Measurements from ENCODE around the gene UNC5C. TPM values are rescaled to one million over a fixed set of nuclear protein-coding genes. Genes with fewer than 3 reads are reported as not detected.

UNC5C gene
- total RNA-seq, 1 experiment from 2014 or later: not detected

DNA sequence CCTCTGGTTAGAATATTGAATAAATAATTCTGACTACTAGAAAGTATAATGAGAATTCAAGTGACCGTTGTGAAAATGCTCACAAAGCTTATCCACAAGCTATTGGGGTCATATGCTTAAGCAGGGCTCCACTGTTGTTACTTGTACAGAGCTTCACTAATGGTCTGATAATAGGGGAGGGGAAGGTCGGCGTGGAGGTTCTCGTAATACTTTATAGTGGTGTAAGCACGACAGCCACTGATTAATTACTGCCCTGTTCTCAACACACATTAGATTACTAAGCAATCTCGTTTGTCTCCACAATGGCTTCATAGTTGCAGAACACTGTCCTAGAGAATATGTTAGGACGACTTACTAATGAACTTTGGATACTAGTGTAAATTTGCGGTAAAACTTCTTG lies 11.6 kb downstream of the UNC5C start:
- Histone ChIP-seq H3K9me3 (no peaks in the 10 kb centered on the region), H3K27me3 (replicated peaks; ENCODE audit: control insufficient read depth, insufficient read depth, low read length) (no peaks in the 10 kb centered on the region), H3K4me1 (no peaks in the 10 kb centered on the region), H3K36me3 (ENCODE audit: control insufficient read depth, insufficient read depth, low read length) (no peaks in the 10 kb centered on the region), H3K4me3 (ENCODE audit: low read depth, low read length) (no peak overlapping the region)
- CTCF ChIA-PET: no interaction called here
- POLR2A ChIA-PET: no interaction called here
- H3K4me1 Mint-ChIP-seq (ENCODE audit: low read depth, unreplicated experiment): no peaks in the 10 kb centered on the region
- no peaks in the 10 kb centered on the region for H3K9me3 Mint-ChIP-seq (ENCODE audit: unreplicated experiment)
- DNase-seq: no peak
- H3K27ac Mint-ChIP-seq (ENCODE audit: unreplicated experiment): no peak overlapping the region
- TF ChIP-seq, protein P1, sequence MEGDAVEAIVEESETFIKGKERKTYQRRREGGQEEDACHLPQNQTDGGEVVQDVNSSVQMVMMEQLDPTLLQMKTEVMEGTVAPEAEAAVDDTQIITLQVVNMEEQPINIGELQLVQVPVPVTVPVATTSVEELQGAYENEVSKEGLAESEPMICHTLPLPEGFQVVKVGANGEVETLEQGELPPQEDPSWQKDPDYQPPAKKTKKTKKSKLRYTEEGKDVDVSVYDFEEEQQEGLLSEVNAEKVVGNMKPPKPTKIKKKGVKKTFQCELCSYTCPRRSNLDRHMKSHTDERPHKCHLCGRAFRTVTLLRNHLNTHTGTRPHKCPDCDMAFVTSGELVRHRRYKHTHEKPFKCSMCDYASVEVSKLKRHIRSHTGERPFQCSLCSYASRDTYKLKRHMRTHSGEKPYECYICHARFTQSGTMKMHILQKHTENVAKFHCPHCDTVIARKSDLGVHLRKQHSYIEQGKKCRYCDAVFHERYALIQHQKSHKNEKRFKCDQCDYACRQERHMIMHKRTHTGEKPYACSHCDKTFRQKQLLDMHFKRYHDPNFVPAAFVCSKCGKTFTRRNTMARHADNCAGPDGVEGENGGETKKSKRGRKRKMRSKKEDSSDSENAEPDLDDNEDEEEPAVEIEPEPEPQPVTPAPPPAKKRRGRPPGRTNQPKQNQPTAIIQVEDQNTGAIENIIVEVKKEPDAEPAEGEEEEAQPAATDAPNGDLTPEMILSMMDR (IDR thresholded peaks at IDR 0.05; ENCODE audit: insufficient read depth in 1 of 2, low read depth in 1 of 2, low read length in 1 of 2, severe bottlenecking in 1 of 2, unreplicated experiment in 1 of 2): no peak
- intact Hi-C loops (cut with micrococcal nuclease; ENCODE audit: unreplicated experiment): no loop called here
- BruUV-seq (replicated peaks): no TSS peak
- H3K36me3 Mint-ChIP-seq (ENCODE audit: insufficient read depth, unreplicated experiment): no peaks in the 10 kb centered on the region
- H3K27me3 Mint-ChIP-seq (ENCODE audit: insufficient read depth, unreplicated experiment): peaks cover 2% of the 10 kb centered on the region
- H3K4me3 Mint-ChIP-seq (ENCODE audit: unreplicated experiment): no peak overlapping the region

DNA sequence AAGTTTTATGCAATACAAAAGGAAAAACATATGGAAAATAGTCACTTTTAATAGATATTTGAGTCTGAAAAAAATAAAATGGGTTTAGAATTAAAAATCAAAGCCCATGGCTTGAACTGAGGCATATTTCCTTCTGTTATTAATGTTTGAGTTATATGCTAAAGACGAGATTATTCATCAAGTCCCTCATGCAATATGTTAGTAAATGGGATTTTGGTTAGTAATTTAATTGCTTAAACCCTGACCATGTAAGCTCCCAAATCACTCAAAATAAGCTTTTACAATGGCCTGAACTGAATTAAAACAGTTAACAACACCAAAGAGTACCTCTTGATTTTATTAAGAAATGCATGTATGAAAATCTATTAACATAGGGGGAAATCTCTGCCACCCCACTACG lies 12.1 kb downstream of the UNC5C start:
- H3K36me3 Mint-ChIP-seq (ENCODE audit: insufficient read depth, unreplicated experiment): no peaks in the 10 kb centered on the region

DNA sequence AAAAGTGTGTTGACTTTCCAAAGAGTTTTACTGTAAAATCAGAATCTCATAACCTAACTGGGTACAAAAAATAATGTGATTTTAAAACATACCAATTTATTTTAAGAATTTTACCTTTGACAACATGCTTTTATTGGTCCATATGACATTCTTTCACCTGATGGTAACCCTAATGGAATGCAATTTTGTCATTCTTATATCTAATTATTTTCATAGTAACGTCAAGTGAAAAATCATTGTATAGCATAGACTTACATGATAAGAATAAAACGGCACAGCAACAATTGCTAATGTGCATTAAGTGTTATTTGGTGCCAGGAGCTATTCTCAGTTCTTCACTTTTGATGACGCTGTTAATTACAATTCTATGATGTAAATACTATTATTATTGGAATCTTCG lies 13.6 kb downstream of the UNC5C start:
- POLR2A ChIA-PET: no interaction called here

More for the DNA sequence above, 12.1 kb downstream of the UNC5C start:
- Histone ChIP-seq H3K27me3 (replicated peaks; ENCODE audit: control insufficient read depth, insufficient read depth, low read length) (no peaks in the 10 kb centered on the region), H3K4me3 (ENCODE audit: low read depth, low read length) (no peak overlapping the region), H3K36me3 (ENCODE audit: control insufficient read depth, insufficient read depth, low read length) (no peaks in the 10 kb centered on the region), H3K4me1 (no peaks in the 10 kb centered on the region), H3K9me3 (no peaks in the 10 kb centered on the region)
- intact Hi-C loops (cut with micrococcal nuclease; ENCODE audit: unreplicated experiment): no loop called here
- TF ChIP-seq, protein P1 (IDR thresholded peaks at IDR 0.05; ENCODE audit: insufficient read depth in 1 of 2, low read depth in 1 of 2, low read length in 1 of 2, severe bottlenecking in 1 of 2, unreplicated experiment in 1 of 2): no peak
- Mint-ChIP-seq H3K27me3 (ENCODE audit: insufficient read depth, unreplicated experiment) (peaks cover 2% of the 10 kb centered on the region), H3K27ac (ENCODE audit: unreplicated experiment) (no peak overlapping the region), H3K4me3 (ENCODE audit: unreplicated experiment) (no peak overlapping the region), H3K4me1 (ENCODE audit: low read depth, unreplicated experiment) (no peaks in the 10 kb centered on the region), H3K9me3 (ENCODE audit: unreplicated experiment) (no peaks in the 10 kb centered on the region)
- no TSS peak for BruUV-seq (replicated peaks)
- POLR2A ChIA-PET: no interaction called here
- CTCF ChIA-PET: no interaction called here
- no peak for DNase-seq

More for the DNA sequence above, 13.6 kb downstream of the UNC5C start:
- no TSS peak for BruUV-seq (replicated peaks)
- CTCF ChIA-PET: no interaction called here
- no peak overlapping the region for H3K27ac Mint-ChIP-seq (ENCODE audit: unreplicated experiment)
- no peak overlapping the region for H3K4me3 Mint-ChIP-seq (ENCODE audit: unreplicated experiment)
- intact Hi-C loops (cut with micrococcal nuclease; ENCODE audit: unreplicated experiment): no loop called here
- H3K9me3 Mint-ChIP-seq (ENCODE audit: unreplicated experiment): no peaks in the 10 kb centered on the region
- H3K9me3 ChIP-seq: no peaks in the 10 kb centered on the region
- H3K4me1 Mint-ChIP-seq (ENCODE audit: low read depth, unreplicated experiment): no peaks in the 10 kb centered on the region
- DNase-seq: no peak
- H3K4me1 ChIP-seq: no peaks in the 10 kb centered on the region
- no peaks in the 10 kb centered on the region for H3K36me3 Mint-ChIP-seq (ENCODE audit: insufficient read depth, unreplicated experiment)
- H3K36me3 ChIP-seq (ENCODE audit: control insufficient read depth, insufficient read depth, low read length): no peaks in the 10 kb centered on the region
- no peaks in the 10 kb centered on the region for H3K27me3 ChIP-seq (replicated peaks; ENCODE audit: control insufficient read depth, insufficient read depth, low read length)
- TF ChIP-seq, protein P1 (IDR thresholded peaks at IDR 0.05; ENCODE audit: insufficient read depth in 1 of 2, low read depth in 1 of 2, low read length in 1 of 2, severe bottlenecking in 1 of 2, unreplicated experiment in 1 of 2): no peak
- no peak overlapping the region for H3K4me3 ChIP-seq (ENCODE audit: low read depth, low read length)
- peaks cover 2% of the 10 kb centered on the region for H3K27me3 Mint-ChIP-seq (ENCODE audit: insufficient read depth, unreplicated experiment)
